NCI-H2196 treated with DMSO at 0.1 percent for 48 hours (cell line): ENCODE data around the gene ZNF74.
"Not testable (repeated sequence)": the region's sequence is repeated elsewhere in the genome, so short reads cannot be mapped to it uniquely, and the experiment has no call there.

Experiments used
- DNase-seq: peaks from one replicate; lab custom pipeline; 2025; ENCODE audit not compliant: unreplicated experiment; lab: John Stamatoyannopoulos, UW

Gene ZNF74

GRCh38 chr22:20441631-20442484 is 47.9 kb downstream of the ZNF74 start:
- no peak for DNase-seq

DNA sequence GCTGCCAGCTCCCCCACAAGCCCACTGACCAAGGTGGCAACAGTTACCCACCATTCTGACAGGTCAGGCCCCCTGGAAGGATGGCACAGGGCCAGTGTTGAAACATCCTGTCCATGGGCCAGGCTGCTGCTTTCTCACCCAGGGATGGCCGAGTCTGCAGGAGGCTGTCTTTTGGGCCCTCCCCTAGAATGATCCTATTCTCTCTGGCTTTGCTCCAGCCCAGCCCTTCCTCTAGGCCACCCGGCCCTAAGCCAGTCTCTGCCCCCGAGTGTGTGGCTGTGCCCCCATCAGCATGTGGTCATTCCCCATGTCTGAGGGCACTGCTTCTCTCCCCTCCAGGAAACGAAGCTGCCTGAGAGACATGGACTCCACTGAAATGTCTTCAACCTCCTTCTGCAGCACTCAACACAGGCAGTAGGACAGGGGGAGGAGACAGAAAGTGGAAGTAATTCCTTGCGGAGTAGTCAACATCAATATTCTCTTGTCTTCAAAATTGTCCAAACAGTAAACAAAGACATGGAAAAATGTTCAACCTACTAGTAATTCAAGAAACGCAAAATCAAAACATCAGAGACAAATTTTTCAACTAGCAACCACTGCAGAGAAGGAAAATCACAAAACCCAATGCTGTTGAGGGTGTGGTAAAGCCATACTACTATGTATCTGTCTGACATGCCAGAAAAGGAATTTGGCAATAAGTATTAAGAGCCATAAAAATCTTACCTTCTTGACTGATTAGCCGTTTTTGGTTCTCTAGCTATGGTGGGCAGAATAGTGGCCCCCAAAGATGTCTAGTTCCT is 48.7 kb downstream of the ZNF74 start:
- no peak for DNase-seq

DNA sequence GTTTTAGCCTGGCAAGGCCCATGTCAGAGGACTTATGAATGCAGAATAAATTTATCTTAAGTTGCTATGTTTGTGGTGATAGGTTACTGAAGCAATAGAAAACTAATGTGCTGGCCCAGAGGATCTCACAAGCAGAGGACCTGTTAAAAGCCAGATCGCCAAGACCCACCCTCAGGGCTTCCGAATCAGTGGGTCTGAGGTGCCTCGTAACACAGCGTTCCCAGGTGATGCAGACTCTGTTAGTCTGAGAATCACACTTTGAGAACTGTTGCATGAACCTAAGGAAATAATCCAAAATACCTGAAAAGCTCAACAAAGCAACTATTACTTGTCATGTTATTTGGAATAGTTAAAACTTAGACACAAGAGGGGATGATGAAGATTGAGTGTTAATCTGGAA is 50.4 kb downstream of the ZNF74 start:
- no peak for DNase-seq

- no peak for DNase-seq
Measured at GRCh38 chr22:20446383-20446970, 52.5 kb downstream of the ZNF74 start.

DNA sequence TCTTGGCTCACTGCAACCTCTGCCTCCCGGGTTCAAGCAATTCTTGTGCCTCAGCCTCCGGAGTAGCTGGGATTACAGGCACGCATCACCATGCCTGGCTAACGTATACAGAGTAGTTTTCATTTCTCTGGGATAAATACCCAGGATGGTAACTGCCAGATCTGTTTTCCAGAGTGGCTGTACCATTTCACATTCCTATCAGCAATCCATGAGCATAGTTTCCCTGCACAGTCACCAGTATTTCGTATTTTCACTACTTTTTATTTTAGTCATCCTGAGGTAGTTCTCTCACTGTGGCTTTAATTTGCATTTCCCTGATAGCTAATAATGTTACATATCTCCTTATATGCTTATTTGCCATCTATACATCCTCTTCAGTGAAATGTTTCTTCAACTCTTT is 54.7 kb downstream of the ZNF74 start:
- no peak for DNase-seq

DNA sequence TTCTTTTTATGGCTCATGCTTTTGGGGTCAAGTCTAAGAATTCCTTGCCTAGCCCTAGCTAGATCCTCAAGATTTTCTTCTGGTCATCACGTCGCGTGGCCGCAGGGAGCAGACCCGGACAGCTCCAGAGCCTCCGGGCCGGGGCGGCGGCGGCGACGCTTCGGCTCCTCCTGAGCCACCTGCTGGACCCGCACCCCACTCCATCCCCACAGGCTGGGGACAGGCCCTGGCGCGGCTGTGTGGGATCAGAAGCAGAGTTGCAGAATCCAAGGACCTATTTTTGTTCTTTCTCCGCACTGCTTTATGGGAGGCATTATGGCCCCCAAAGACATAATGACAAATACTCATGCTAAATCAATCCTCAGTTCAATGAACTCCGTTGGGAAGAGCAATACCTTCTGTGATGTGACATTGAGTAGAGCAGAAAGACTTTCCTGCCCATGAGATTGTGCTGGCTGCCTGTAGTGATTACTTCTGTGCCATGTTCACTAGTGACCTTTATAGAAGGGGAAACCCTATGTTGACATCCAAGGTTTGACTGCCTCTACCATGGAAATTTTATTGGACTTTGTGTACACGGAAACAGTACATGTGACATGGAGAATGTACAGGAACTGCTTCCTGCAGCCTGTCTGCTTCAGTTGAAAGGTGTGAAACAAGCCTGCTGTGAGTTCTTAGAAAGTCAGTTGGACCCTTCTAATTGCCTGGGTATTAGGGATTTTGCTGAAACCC is 56.0 kb downstream of the ZNF74 start:
- DNase-seq, result no peak

- no peak for DNase-seq
Measured at GRCh38 chr22:20450551-20450906, 56.6 kb downstream of the ZNF74 start.

- DNase-seq, result not testable (repeated sequence)
Measured at GRCh38 chr22:20451129-20451778, 57.3 kb downstream of the ZNF74 start.

DNA sequence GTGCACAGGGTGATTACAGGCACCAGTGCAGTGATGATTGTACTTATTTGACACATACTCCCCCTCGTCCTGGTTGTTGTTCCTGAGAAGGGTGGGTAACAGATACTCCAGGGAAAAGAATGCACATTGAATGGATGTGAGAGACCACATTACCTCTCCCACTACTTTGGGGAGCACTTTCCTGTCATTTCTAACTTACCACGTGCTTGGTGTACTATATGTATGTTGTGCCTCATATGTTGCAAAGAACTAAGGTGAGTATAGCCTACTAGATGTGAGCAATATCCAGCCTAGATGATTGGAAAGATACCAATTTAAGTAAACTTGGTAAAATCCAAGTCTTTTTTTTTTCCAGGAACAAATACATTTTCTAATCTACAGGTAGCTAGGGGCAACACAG is 58.0 kb downstream of the ZNF74 start:
- no peak for DNase-seq

GRCh38 chr22:20453222-20453621 is 59.3 kb downstream of the ZNF74 start:
- DNase-seq, result no peak

- DNase-seq, result no peak
Measured at GRCh38 chr22:20455709-20456063, 61.7 kb downstream of the ZNF74 start.

DNA sequence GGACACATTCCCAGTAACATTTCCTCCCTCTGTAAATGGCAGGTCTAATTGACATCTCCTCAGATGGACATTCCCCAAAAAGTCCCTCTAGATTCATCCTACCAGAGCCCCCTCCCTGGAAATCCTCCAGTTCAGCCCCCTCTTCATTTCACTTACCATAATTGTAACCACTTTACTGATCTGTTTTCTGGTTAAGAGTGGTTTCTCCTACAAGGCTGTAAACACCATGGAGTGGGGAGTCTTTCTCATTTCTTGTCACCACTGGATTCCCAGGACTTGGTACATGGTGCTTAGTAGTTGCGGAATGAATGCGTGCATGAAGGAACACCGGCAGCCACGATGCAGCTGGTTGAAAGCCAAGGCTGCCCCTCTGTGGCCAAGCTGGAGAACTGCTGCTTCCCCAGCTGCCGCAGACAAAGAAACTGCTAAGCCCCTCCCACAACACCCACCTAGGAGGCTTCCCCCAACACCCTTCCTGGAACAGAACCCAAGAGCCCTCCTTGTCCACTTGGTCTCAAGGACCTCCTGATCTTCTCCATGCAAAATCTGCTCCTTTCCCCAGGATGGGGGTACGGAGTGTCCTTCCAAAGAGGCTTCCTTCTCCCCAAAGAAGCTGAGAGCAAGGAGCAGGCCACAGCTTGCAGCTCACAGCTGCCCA is 62.2 kb downstream of the ZNF74 start:
- DNase-seq, result peak; percentile 31

DNA sequence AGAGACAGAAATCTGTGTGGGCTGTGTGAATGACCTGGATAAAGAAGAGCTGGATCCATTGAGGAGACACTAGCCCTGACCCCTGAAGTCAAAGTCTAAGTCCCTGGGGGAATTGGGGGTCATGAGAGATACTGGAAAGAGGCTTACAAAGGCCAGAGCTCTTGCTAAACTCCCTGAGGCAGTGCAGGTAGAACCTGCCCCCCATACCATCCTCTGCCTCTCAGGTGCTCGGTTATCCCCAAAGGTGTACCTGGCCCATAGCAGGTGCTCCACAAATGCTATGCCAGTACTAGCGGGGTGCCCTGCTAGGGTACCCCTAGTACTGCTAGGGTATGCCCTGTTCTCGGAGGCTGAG is 62.7 kb downstream of the ZNF74 start:
- no peak for DNase-seq

GRCh38 chr22:20457506-20458240 is 63.7 kb downstream of the ZNF74 start:
- no peak for DNase-seq
